GM12878 (cell line): ENCODE measurements around the gene RGS6. TPM values are rescaled to one million over a fixed set of nuclear protein-coding genes. Genes with fewer than 3 reads are reported as not detected.

Experiments used
- ATAC-seq: fragments of 200-7000 bp; cut with Tn5 transposase; 3 replicates; pipeline ENCODE4 v1.9.1; 2020; ENCODE audit warnings: mild to moderate bottlenecking, moderate library complexity
- BruUV-seq: library from RNA; stranded (reverse); fragments of 400-500 nt; replicated peaks from 2 replicates; lab custom pipeline; 2021; lab: Mats Ljungman, UMichigan
- CTCF ChIA-PET: fragments of 300-600 bp; sonication (Branson Sonifier 250); formaldehyde crosslinking; extraction: SDS; loops from one replicate; lab custom pipeline; 2021; ENCODE audit warnings: inconsistent platforms; lab: Yijun Ruan, JAX
- POLR2A ChIA-PET: fragments of 350-600 bp; formaldehyde crosslinking; extraction: SDS; loops from one replicate; lab custom pipeline; 2021; ENCODE audit warnings: inconsistent platforms; lab: Charles Lee
- RAD21 ChIA-PET: fragments of 300-600 bp; sonication (Branson Sonifier 250); formaldehyde crosslinking; loops from one replicate; lab custom pipeline; 2023; ENCODE audit warnings: antibody characterized with exemption; ENCODE audit not compliant: unreplicated experiment; lab: Charles Lee
- SMC1A ChIA-PET: fragments of 300-600 bp; sonication (Branson Sonifier 250); formaldehyde crosslinking; loops from one replicate; lab custom pipeline; 2023; ENCODE audit not compliant: unreplicated experiment, uncharacterized antibody; lab: Charles Lee
- DNase-seq: peaks from one replicate; pipeline ENCODE4 v3.0.0-alpha.2; 2011; ENCODE audit warnings: low read depth, low spot score
- FAIRE-seq: peaks from 3 replicates; lab custom pipeline; 2011; peaks lifted over from hg19 to GRCh38; lab: Jason Lieb, UNC
- H2AFZ ChIP-seq: 2 replicates; pipeline ENCODE4 v1.6.0; 2011; ENCODE audit warnings: low read depth, low read length, control low read depth; ENCODE audit not compliant: control insufficient read depth
- H3K27ac ChIP-seq: 2 replicates; pipeline ENCODE4 v1.5.1; 2011; ENCODE audit warnings: control low read depth; ENCODE audit not compliant: control insufficient read depth, insufficient read depth
- H3K27me3 ChIP-seq, 2 experiments: replicated peaks in 1 of 2; 2 replicates each; pipeline versions ENCODE4 v1.6.0 to v1.6.1; 2011; ENCODE audit warnings: low read length in 1 of 2; ENCODE audit not compliant: control insufficient read depth in 2 of 2, insufficient read depth in 2 of 2
- H3K36me3 ChIP-seq, 2 experiments: 2 replicates each; pipeline ENCODE4 v1.5.1; 2011; ENCODE audit warnings: low read length in 1 of 2; ENCODE audit not compliant: control insufficient read depth in 2 of 2, insufficient read depth in 2 of 2
- H3K4me1 ChIP-seq: 2 replicates; pipeline ENCODE4 v1.6.1; 2011; ENCODE audit warnings: mild to moderate bottlenecking, low read length, moderate library complexity, mixed read lengths; ENCODE audit not compliant: control insufficient read depth, insufficient read depth
- H3K4me2 ChIP-seq: 2 replicates; pipeline ENCODE4 v1.6.0; 2011; ENCODE audit warnings: control low read depth; ENCODE audit not compliant: control insufficient read depth, insufficient read depth
- H3K4me3 ChIP-seq: fragments of 200-600 bp; sonication (generic); 2 replicates; pipeline ENCODE4 v1.5.1; 2016
- H3K79me2 ChIP-seq: 2 replicates; pipeline ENCODE4 v1.6.0; 2011; ENCODE audit warnings: low read length; ENCODE audit not compliant: control insufficient read depth, insufficient read depth
- H3K9ac ChIP-seq: 2 replicates; pipeline ENCODE4 v1.8.0; 2011; ENCODE audit warnings: low read length, control low read depth, mixed read lengths; ENCODE audit not compliant: control insufficient read depth, insufficient read depth
- H3K9me3 ChIP-seq: replicated peaks from 3 replicates; pipeline ENCODE4 v1.5.1; 2011; ENCODE audit warnings: mild to moderate bottlenecking, low read length; ENCODE audit not compliant: control insufficient read depth, insufficient read depth
- H4K20me1 ChIP-seq: 2 replicates; pipeline ENCODE4 v1.6.0; 2011; ENCODE audit not compliant: control insufficient read depth, insufficient read depth
- POU2F2 ChIP-seq: IDR thresholded peaks from 3 replicates; pipeline ENCODE4 v1.6.1; 2011; ENCODE audit warnings: low read depth, mild to moderate bottlenecking, low read length, borderline replicate concordance
- TBL1XR1 ChIP-seq: IDR thresholded peaks from 2 replicates; pipeline ENCODE4 v1.6.1; 2012; ENCODE audit warnings: low read depth, low read length, improper control_type of control experiment
- TCF12 ChIP-seq: IDR thresholded peaks from 2 replicates; pipeline ENCODE4 v1.6.1; 2011; ENCODE audit warnings: low read depth, mild to moderate bottlenecking, low read length
- ZBTB33 ChIP-seq: fragments of 450-650 bp; IDR thresholded peaks from 2 replicates; pipeline ENCODE4 v1.6.1; 2017; ENCODE audit warnings: mild to moderate bottlenecking
- ZNF274 ChIP-seq: IDR thresholded peaks from one replicate; pipeline ENCODE4 v1.8.0; 2011; ENCODE audit not compliant: insufficient read length, insufficient read depth
- WGBS: methylation state at CpG from one replicate; pipeline ENCODE4 v1.1.6; 2016; ENCODE audit warnings: low lambda C conversion rate; ENCODE audit not compliant: insufficient replicate concordance, insufficient coverage; ENCODE audit errors: missing lambda C conversion rate; 5-methylcytosine and 5-hydroxymethylcytosine counted together
- in situ Hi-C: fragments of 300-500 bp; cut with MboI; formaldehyde crosslinking; loops from 9 replicates; pipeline ENCODE4 v1.14.3; 2018; ENCODE audit warnings: mixed read lengths
- intact Hi-C: fragments of 100-400 bp; cut with micrococcal nuclease; formaldehyde crosslinking; loops from one replicate; pipeline ENCODE4 v1.14.2; 2022; ENCODE audit not compliant: unreplicated experiment
- polyA plus RNA-seq, 11 experiments: library from polyadenylated mRNA; depleted of rRNA in 4 of 11; unstranded in 6 of 11; stranded (reverse) in 5 of 11; fragments of >200 nt; fragmentation: Nextera tagmentation in 4 of 11; fragmentation: Illumina TruSeq in 1 of 11; extraction: Ambion mirVana in 4 of 11; extraction: Trizol in 1 of 11; gene quantifications; 1 replicate in 1 of 11; 2 replicates in 10 of 11; pipeline versions ENCODE4 v1.2.1 to v1.2.3, GENCODE V29; 2011 to 2016; ENCODE audit warnings: inconsistent platforms in 2 of 11, missing spikeins in 2 of 11, low read depth in 1 of 11
- total RNA-seq, 4 experiments: library from RNA; depleted of rRNA in 3 of 4; stranded (reverse); fragments of >200 nt in 3 of 4; fragmentation: Illumina TruSeq in 1 of 4; extraction: Trizol in 1 of 4; gene quantifications; 2 replicates each; pipeline versions ENCODE4 v1.2.1 to v1.2.3, GENCODE V29; 2013 to 2021

Gene RGS6
- total and polyA plus RNA-seq, 10 of the 15 experiments (the other 5 are each of a cell fraction or from before 2014, with no cell fraction given), result 3.9 to 18.1 (median 12.4) TPM

GRCh38 chr14:72503696-72504368, 571.6 kb downstream of the RGS6 start:
- ATAC-seq, result no peak
- TF ChIP-seq POU2F2 (no peak), TCF12 (no peak), ZNF274 (no peak), ZBTB33 (no peak), TBL1XR1 (no peak)
- intact Hi-C loops, result no loop called here

More at GRCh38 chr14:72503696-72504368, 571.6 kb downstream of the RGS6 start:
- DNase-seq (no peak), FAIRE-seq (no peak)
- Histone ChIP-seq H3K79me2 (no peaks in the 10 kb centered on the region), H3K4me3 (no peak overlapping the region), H2AFZ (no peak overlapping the region), H3K27ac (no peak overlapping the region), H3K27me3 (no peaks in the 10 kb centered on the region), H3K9ac (no peak overlapping the region), H4K20me1 (no peaks in the 10 kb centered on the region), H3K9me3 (peaks cover 2% of the 10 kb centered on the region; the same call in 2 of the 3 replicates), H3K36me3 (no peaks in the 10 kb centered on the region), H3K4me1 (peaks cover 5% of the 10 kb centered on the region; the same call in 1 of the 2 replicates), H3K4me2 (no peak overlapping the region)
- ChIA-PET CTCF (interaction anchor here (4.4 kb wide), 1 partner anchor 12 kb away, joined by 43 read pairs; no protein-coding TSS in a partner anchor), POLR2A (interaction anchor here (1.1 kb wide), 1 partner anchor 113 kb away, joined by 4 read pairs; no protein-coding TSS in a partner anchor), SMC1A (interaction anchor here (2.6 kb wide), 1 partner anchor 8 kb away, joined by 11 read pairs; no protein-coding TSS in a partner anchor), RAD21 (interaction anchor here (2.4 kb wide), 1 partner anchor 10 kb away, joined by 7 read pairs; no protein-coding TSS in a partner anchor)
- BruUV-seq, result no TSS peak
- in situ Hi-C loops, result no loop called here
- WGBS, result 50% methylated on average over 2 of the region's 2 CpGs
